OCI-LY7 (cell line): ENCODE data around the gene FAF2. TPM values are rescaled to one million over a fixed set of nuclear protein-coding genes. Genes with fewer than 3 reads are reported as not detected.

ENCODE experiments used
- BruUV-seq: library from RNA; stranded (reverse); fragments of 400-500 nt; replicated peaks from 2 replicates; lab custom pipeline; 2021; lab: Mats Ljungman, UMichigan
- CTCF ChIA-PET: fragments of 300-600 bp; sonication (Branson Sonifier 250); formaldehyde crosslinking; loops from one replicate; lab custom pipeline; 2022; ENCODE audit warnings: antibody characterized with exemption; ENCODE audit not compliant: unreplicated experiment; lab: Charles Lee
- POLR2A ChIA-PET: fragments of 300-600 bp; sonication (Branson Sonifier 250); formaldehyde crosslinking; loops from one replicate; lab custom pipeline; 2022; ENCODE audit warnings: antibody characterized with exemption; lab: Charles Lee
- DNase-seq: peaks from one replicate; pipeline ENCODE4 v3.0.0-alpha.2; 2015; ENCODE audit warnings: low spot score
- H2AFZ ChIP-seq: fragments of 200-600 bp; sonication (generic), shearing (Covaris generic); 2 replicates; pipeline ENCODE4 v1.6.1; 2014; ENCODE audit warnings: mild to moderate bottlenecking, antibody characterized with exemption, low read length, moderate library complexity
- H3K27ac ChIP-seq: fragments of 200-600 bp; sonication (generic); 2 replicates; pipeline ENCODE4 v1.5.1; 2014; ENCODE audit warnings: mixed run types, low read depth, mild to moderate bottlenecking, moderate library complexity, low read length, inconsistent platforms; ENCODE audit not compliant: poor library complexity, severe bottlenecking
- H3K36me3 ChIP-seq: fragments of 200-600 bp; sonication (generic); 2 replicates; pipeline ENCODE4 v1.6.1; 2014; ENCODE audit warnings: mild to moderate bottlenecking, antibody characterized with exemption, low read length, moderate library complexity, mixed read lengths; ENCODE audit not compliant: insufficient read depth
- H3K4me1 ChIP-seq: fragments of 200-600 bp; sonication (generic); 2 replicates; pipeline ENCODE4 v1.5.1; 2014; ENCODE audit warnings: mild to moderate bottlenecking, low read length; ENCODE audit not compliant: insufficient read depth, poor library complexity, severe bottlenecking
- H3K4me2 ChIP-seq: fragments of 200-600 bp; sonication (generic); 2 replicates; pipeline ENCODE4 v1.6.1; 2014; ENCODE audit warnings: mild to moderate bottlenecking, low read length
- H3K4me3 ChIP-seq: fragments of 200-600 bp; sonication (generic); 2 replicates; pipeline ENCODE4 v1.5.1; 2014; ENCODE audit warnings: mild to moderate bottlenecking, low read depth, low read length; ENCODE audit not compliant: poor library complexity, severe bottlenecking
- H3K79me2 ChIP-seq: fragments of 200-600 bp; sonication (generic); 2 replicates; pipeline ENCODE4 v1.6.1; 2016; ENCODE audit warnings: low read depth, mild to moderate bottlenecking, low read length, moderate library complexity, mixed read lengths; ENCODE audit not compliant: insufficient read depth
- H3K9me2 ChIP-seq: fragments of 200-600 bp; sonication (generic); 2 replicates; pipeline ENCODE4 v1.6.1; 2016; ENCODE audit warnings: mild to moderate bottlenecking, low read length, mixed read lengths; ENCODE audit not compliant: insufficient read depth
- H3K9me3 ChIP-seq: fragments of 200-600 bp; sonication (generic); 2 replicates; pipeline ENCODE4 v1.6.1; 2014; ENCODE audit warnings: mild to moderate bottlenecking, mixed run types, low read length, mixed read lengths
- H4K20me1 ChIP-seq: fragments of 200-600 bp; sonication (generic); 2 replicates; pipeline ENCODE4 v1.6.1; 2014; ENCODE audit warnings: mild to moderate bottlenecking, antibody characterized with exemption, low read length, moderate library complexity, mixed read lengths; ENCODE audit not compliant: insufficient read depth
- EZH2phosphoT487 ChIP-seq: fragments of 200-600 bp; sonication (generic); IDR thresholded peaks from 2 replicates; pipeline ENCODE4 v1.6.1; 2018; ENCODE audit warnings: low read depth, borderline replicate concordance, mild to moderate bottlenecking, mixed run types, antibody characterized with exemption, low read length, moderate library complexity, mixed read lengths
- intact Hi-C: fragments of 100-400 bp; cut with micrococcal nuclease; formaldehyde crosslinking; loops from one replicate; pipeline ENCODE4 v1.10.0; 2022; ENCODE audit not compliant: unreplicated experiment
- total RNA-seq, 2 experiments: library from RNA; depleted of rRNA in 1 of 2; stranded (reverse); fragments of >200 nt in 1 of 2; shearing (Covaris generic) in 1 of 2; gene quantifications; 2 replicates each; pipeline ENCODE4 v1.2.3, GENCODE V29; 2014 to 2022
- TF ChIP-seq, protein P1 (sequence below): fragments of 200-600 bp; sonication (generic); conservative IDR thresholded peaks from 2 replicates; pipeline ENCODE4 v1.5.1; 2014; ENCODE audit warnings: mild to moderate bottlenecking, antibody characterized with exemption, low read length, moderate library complexity, mixed read lengths

Gene FAF2
- total RNA-seq, 2 experiments from 2014 or later, result 36.9 to 49.7 TPM

- Histone ChIP-seq H3K36me3 (peaks cover 91% of the 10 kb centered on the region), H3K9me3 (no peaks in the 10 kb centered on the region), H3K79me2 (no peaks in the 10 kb centered on the region), H2AFZ (no peak overlapping the region), H3K27ac (no peak overlapping the region), H3K4me2 (no peak overlapping the region), H3K9me2 (no peaks in the 10 kb centered on the region), H3K4me3 (no peak overlapping the region), H3K4me1 (no peaks in the 10 kb centered on the region), H4K20me1 (no peaks in the 10 kb centered on the region)
- TF ChIP-seq, protein P1, sequence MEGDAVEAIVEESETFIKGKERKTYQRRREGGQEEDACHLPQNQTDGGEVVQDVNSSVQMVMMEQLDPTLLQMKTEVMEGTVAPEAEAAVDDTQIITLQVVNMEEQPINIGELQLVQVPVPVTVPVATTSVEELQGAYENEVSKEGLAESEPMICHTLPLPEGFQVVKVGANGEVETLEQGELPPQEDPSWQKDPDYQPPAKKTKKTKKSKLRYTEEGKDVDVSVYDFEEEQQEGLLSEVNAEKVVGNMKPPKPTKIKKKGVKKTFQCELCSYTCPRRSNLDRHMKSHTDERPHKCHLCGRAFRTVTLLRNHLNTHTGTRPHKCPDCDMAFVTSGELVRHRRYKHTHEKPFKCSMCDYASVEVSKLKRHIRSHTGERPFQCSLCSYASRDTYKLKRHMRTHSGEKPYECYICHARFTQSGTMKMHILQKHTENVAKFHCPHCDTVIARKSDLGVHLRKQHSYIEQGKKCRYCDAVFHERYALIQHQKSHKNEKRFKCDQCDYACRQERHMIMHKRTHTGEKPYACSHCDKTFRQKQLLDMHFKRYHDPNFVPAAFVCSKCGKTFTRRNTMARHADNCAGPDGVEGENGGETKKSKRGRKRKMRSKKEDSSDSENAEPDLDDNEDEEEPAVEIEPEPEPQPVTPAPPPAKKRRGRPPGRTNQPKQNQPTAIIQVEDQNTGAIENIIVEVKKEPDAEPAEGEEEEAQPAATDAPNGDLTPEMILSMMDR, result no peak
- no peak for TF ChIP-seq EZH2phosphoT487
- no peak for DNase-seq
- intact Hi-C loops, result no loop called here
- POLR2A ChIA-PET, result interaction anchor here (0.6 to 1.1 kb wide), 3 partner anchors 12 to 60 kb away, joined by 3 to 5 read pairs (median 3); no protein-coding TSS in a partner anchor
- CTCF ChIA-PET, result interaction anchor here (0.6 kb wide), 1 partner anchor 716 kb away, joined by 3 read pairs; no protein-coding TSS in a partner anchor
- BruUV-seq, result no TSS peak
Observed at GRCh38 chr5:176489077-176489476, 40.9 kb downstream of the FAF2 start.

- DNase-seq, result no peak
- intact Hi-C loops, result no loop called here
Observed at GRCh38 chr5:176490301-176490700, 42.1 kb downstream of the FAF2 start.

GRCh38 chr5:176491101-176491502 lies 42.9 kb downstream of the FAF2 start:
- Histone ChIP-seq H2AFZ (no peak overlapping the region), H3K79me2 (no peaks in the 10 kb centered on the region), H3K4me2 (no peak overlapping the region), H3K9me2 (no peaks in the 10 kb centered on the region), H3K4me1 (no peaks in the 10 kb centered on the region), H3K27ac (no peak overlapping the region), H3K4me3 (no peak overlapping the region), H3K36me3 (peaks cover 95% of the 10 kb centered on the region), H4K20me1 (no peaks in the 10 kb centered on the region), H3K9me3 (no peaks in the 10 kb centered on the region)
- TF ChIP-seq, protein P1, result no peak
- TF ChIP-seq EZH2phosphoT487, result no peak
- POLR2A ChIA-PET, result interaction anchor here (1.3 kb wide), 1 partner anchor 13 kb away, joined by 3 read pairs; no protein-coding TSS in a partner anchor
- no TSS peak for BruUV-seq
- CTCF ChIA-PET, result no interaction called here
- intact Hi-C loops, result no loop called here
- DNase-seq, result no peak

More at GRCh38 chr5:176490301-176490700, 42.1 kb downstream of the FAF2 start:
- POLR2A ChIA-PET, result interaction anchor here (1.1 to 1.3 kb wide), 2 partner anchors 12 to 26 kb away, joined by 3 read pairs; no protein-coding TSS in a partner anchor
- Histone ChIP-seq H3K79me2 (no peaks in the 10 kb centered on the region), H3K27ac (no peak overlapping the region), H3K9me2 (no peaks in the 10 kb centered on the region), H3K4me3 (no peak overlapping the region), H2AFZ (no peak overlapping the region), H3K36me3 (peaks cover 93% of the 10 kb centered on the region), H3K9me3 (no peaks in the 10 kb centered on the region), H4K20me1 (no peaks in the 10 kb centered on the region), H3K4me2 (no peak overlapping the region), H3K4me1 (no peaks in the 10 kb centered on the region)
- TF ChIP-seq EZH2phosphoT487, result no peak
- TF ChIP-seq, protein P1, result no peak
- no TSS peak for BruUV-seq
- CTCF ChIA-PET, result no interaction called here
